H1 (cell line): ENCODE data around the gene C2orf81. TPM values are rescaled to one million over a fixed set of nuclear protein-coding genes. Genes with fewer than 3 reads are reported as not detected.

Source experiments
- CTCF ChIA-PET: fragments of 300-600 bp; sonication (Branson Sonifier 250); formaldehyde crosslinking; loops from one replicate; lab custom pipeline; 2021; ENCODE audit not compliant: partially characterized antibody; lab: Charles Lee
- POLR2A ChIA-PET: fragments of 300-600 bp; sonication (Branson Sonifier 250); formaldehyde crosslinking; loops from one replicate; lab custom pipeline; 2021; ENCODE audit warnings: inconsistent platforms; ENCODE audit not compliant: partially characterized antibody; lab: Charles Lee
- DNase-seq, 2 experiments: peaks; one replicate each; pipeline versions ENCODE4 v3.0.0 to v3.0.0-alpha.2; 2010 to 2022; ENCODE audit warnings: low spot score in 2 of 2, low read depth in 1 of 2, mixed read lengths in 1 of 2
- FAIRE-seq: peaks from 2 replicates; lab custom pipeline; 2011; peaks lifted over from hg19 to GRCh38; lab: Jason Lieb, UNC
- H2AFZ ChIP-seq: 2 replicates; pipeline ENCODE4 v1.8.1; 2012; ENCODE audit warnings: low read length, inconsistent platforms
- H2AK5ac ChIP-seq: 2 replicates; pipeline ENCODE4 v1.6.1; 2013; ENCODE audit warnings: low read depth, low read length
- H2BK120ac ChIP-seq: replicated peaks from 2 replicates; pipeline ENCODE3; 2013; ENCODE audit warnings: low read depth, low read length, inconsistent platforms
- H2BK12ac ChIP-seq: 2 replicates; pipeline ENCODE4 v1.6.1; 2013; ENCODE audit warnings: low read depth, low read length
- H2BK15ac ChIP-seq: 2 replicates; pipeline ENCODE4 v1.6.1; 2013; ENCODE audit warnings: low read length
- H2BK20ac ChIP-seq: 2 replicates; pipeline ENCODE4 v1.6.1; 2013; ENCODE audit warnings: low read length
- H2BK5ac ChIP-seq: 2 replicates; pipeline ENCODE4 v1.6.1; 2013; ENCODE audit warnings: low read depth, low read length
- H3K14ac ChIP-seq: 2 replicates; pipeline ENCODE4 v1.6.1; 2013; ENCODE audit warnings: inconsistent platforms; ENCODE audit not compliant: insufficient read length
- H3K18ac ChIP-seq: 2 replicates; pipeline ENCODE4 v1.6.1; 2013; ENCODE audit warnings: low read length; ENCODE audit errors: extremely low read depth
- H3K23ac ChIP-seq: 2 replicates; pipeline ENCODE4 v1.6.1; 2013; ENCODE audit warnings: inconsistent platforms; ENCODE audit not compliant: insufficient read length
- H3K23me2 ChIP-seq: 2 replicates; pipeline ENCODE4 v1.6.1; 2013; ENCODE audit warnings: low read depth, low read length
- H3K27ac ChIP-seq: 2 replicates; pipeline ENCODE4 v1.6.1; 2011; ENCODE audit warnings: low read depth, low read length, inconsistent platforms
- H3K27me3 ChIP-seq, 4 experiments: replicated peaks in 1 of 4; 1 replicate in 1 of 4; 2 replicates in 3 of 4; pipeline versions ENCODE4 v1.6.1 to v1.8.1; 2011 to 2013; ENCODE audit warnings: low read length in 3 of 4, mild to moderate bottlenecking in 3 of 4, inconsistent platforms in 2 of 4, mixed read lengths in 2 of 4, moderate library complexity in 1 of 4; ENCODE audit not compliant: control insufficient read depth in 3 of 4, insufficient read depth in 3 of 4; ENCODE audit errors: extremely low read depth in 1 of 4
- H3K36me3 ChIP-seq, 4 experiments: 2 replicates each; pipeline versions ENCODE4 v1.6.1 to v1.8.1; 2011 to 2013; ENCODE audit warnings: mild to moderate bottlenecking in 4 of 4, low read length in 3 of 4, moderate library complexity in 2 of 4, control low read depth in 1 of 4, inconsistent platforms in 1 of 4; ENCODE audit not compliant: insufficient read depth in 4 of 4, control insufficient read depth in 2 of 4
- H3K4ac ChIP-seq: replicated peaks from 2 replicates; pipeline ENCODE3; 2013; ENCODE audit warnings: low read length, low read depth, mixed read lengths, inconsistent platforms; ENCODE audit not compliant: insufficient read length
- H3K4me1 ChIP-seq, 4 experiments: replicated peaks in 1 of 4; 1 replicate in 1 of 4; 2 replicates in 3 of 4; pipeline versions ENCODE4 v1.6.1 to v1.8.1; 2011 to 2013; ENCODE audit warnings: low read length in 3 of 4, inconsistent platforms in 2 of 4, mixed read lengths in 1 of 4; ENCODE audit not compliant: insufficient read depth in 4 of 4, control insufficient read depth in 3 of 4
- H3K4me2 ChIP-seq, 2 experiments: 2 replicates each; pipeline versions ENCODE4 v1.6.1 to v1.8.1; 2011 to 2013; ENCODE audit warnings: low read depth in 2 of 2, low read length in 2 of 2, control low read depth in 1 of 2, inconsistent platforms in 1 of 2, mild to moderate bottlenecking in 1 of 2; ENCODE audit not compliant: insufficient read depth in 1 of 2
- H3K4me3 ChIP-seq, 4 experiments: fragments of 200-600, 300-600 bp in 1 of 4; sonication (generic), shearing (Covaris generic), sonication (Bioruptor Twin) in 1 of 4; 2 replicates each; pipeline versions ENCODE4 v1.5.1 to v1.8.1; 2011 to 2016; ENCODE audit warnings: low read length in 4 of 4, low read depth in 3 of 4, control low read depth in 2 of 4, inconsistent platforms in 2 of 4, mild to moderate bottlenecking in 2 of 4, mixed read lengths in 1 of 4, moderate library complexity in 1 of 4; ENCODE audit not compliant: insufficient read depth in 2 of 4; ENCODE audit errors: extremely low read depth in 1 of 4
- H3K56ac ChIP-seq: replicated peaks from 2 replicates; pipeline ENCODE3; 2013; ENCODE audit warnings: low read depth, mild to moderate bottlenecking, mixed read lengths, low read length, inconsistent platforms; ENCODE audit not compliant: insufficient read length
- H3K79me1 ChIP-seq: 2 replicates; pipeline ENCODE4 v1.6.1; 2013; ENCODE audit warnings: low read depth, low read length, control low read depth
- H3K79me2 ChIP-seq, 2 experiments: 2 replicates each; pipeline versions ENCODE4 v1.6.1 to v1.8.1; 2012 to 2013; ENCODE audit warnings: low read length in 2 of 2, mild to moderate bottlenecking in 2 of 2, inconsistent platforms in 1 of 2; ENCODE audit not compliant: insufficient read depth in 2 of 2, control insufficient read depth in 1 of 2
- H3K9ac ChIP-seq, 4 experiments: replicated peaks in 1 of 4; 1 replicate in 1 of 4; 2 replicates in 3 of 4; pipeline versions ENCODE4 v1.6.1 to v1.8.1; 2011 to 2013; ENCODE audit warnings: low read depth in 3 of 4, low read length in 3 of 4, control low read depth in 2 of 4, mild to moderate bottlenecking in 2 of 4, moderate library complexity in 2 of 4, inconsistent platforms in 1 of 4; ENCODE audit errors: extremely low read depth in 1 of 4
- H3K9me3 ChIP-seq, 2 experiments: 2 replicates each; pipeline versions ENCODE4 v1.6.1 to v1.8.1; 2012 to 2013; ENCODE audit warnings: mild to moderate bottlenecking in 2 of 2, moderate library complexity in 2 of 2, control low read depth in 1 of 2, inconsistent platforms in 1 of 2, low read depth in 1 of 2, low read length in 1 of 2, mixed read lengths in 1 of 2; ENCODE audit not compliant: insufficient read depth in 2 of 2
- H4K20me1 ChIP-seq, 2 experiments: replicated peaks in 1 of 2; 2 replicates each; pipeline versions ENCODE3 to v1.8.1; 2011 to 2013; ENCODE audit warnings: inconsistent platforms in 2 of 2, low read length in 2 of 2, mild to moderate bottlenecking in 1 of 2; ENCODE audit not compliant: insufficient read depth in 2 of 2, control insufficient read depth in 1 of 2
- H4K5ac ChIP-seq: 2 replicates; pipeline ENCODE4 v1.6.1; 2013; ENCODE audit warnings: low read length, low read depth, mixed read lengths, inconsistent platforms; ENCODE audit not compliant: insufficient read length
- H4K8ac ChIP-seq: 2 replicates; pipeline ENCODE4 v1.8.0; 2013; ENCODE audit warnings: mild to moderate bottlenecking, moderate library complexity, low read length, inconsistent platforms; ENCODE audit not compliant: insufficient read depth; ENCODE audit errors: extremely low read depth
- H4K91ac ChIP-seq: replicated peaks from 2 replicates; pipeline ENCODE3; 2013; ENCODE audit warnings: low read length, mixed read lengths, inconsistent platforms; ENCODE audit not compliant: insufficient read length
- FOSL1 ChIP-seq: IDR thresholded peaks from 2 replicates; pipeline ENCODE4 v1.6.1; 2011; ENCODE audit warnings: mild to moderate bottlenecking, low read depth, low read length, moderate library complexity; ENCODE audit not compliant: insufficient read depth
- MAFK ChIP-seq: IDR thresholded peaks from 2 replicates; pipeline ENCODE4 v1.6.1; 2012; ENCODE audit warnings: low read depth, mild to moderate bottlenecking, improper control_type of control experiment, low read length
- SIN3A ChIP-seq, 2 experiments: IDR thresholded peaks in 1 of 2; conservative IDR thresholded peaks in 1 of 2; 2 replicates each; pipeline ENCODE4 v1.6.1; 2011 to 2012; ENCODE audit warnings: low read length in 2 of 2, improper control_type of control experiment in 1 of 2, low read depth in 1 of 2, mild to moderate bottlenecking in 1 of 2
- WGBS, 2 experiments: shearing (Covaris generic) in 1 of 2; methylation state at CpG; one replicate each; pipeline versions ENCODE4 v1.1.6 to v1.1.7; 2013 to 2015; ENCODE audit warnings: low lambda C conversion rate in 2 of 2, mixed read lengths in 2 of 2, inconsistent platforms in 1 of 2, low coverage in 1 of 2, missing lambda C conversion rate in 1 of 2; ENCODE audit not compliant: insufficient replicate concordance in 2 of 2, insufficient coverage in 1 of 2, insufficient read length in 1 of 2; ENCODE audit errors: extremely low coverage in 1 of 2, missing lambda C conversion rate in 1 of 2; 5-methylcytosine and 5-hydroxymethylcytosine counted together
- polyA plus RNA-seq, 7 experiments: library from polyadenylated mRNA; depleted of rRNA in 3 of 7; stranded (reverse) in 5 of 7; unstranded in 2 of 7; fragments of >200 nt in 5 of 7; fragments of 200-250 nt in 2 of 7; gene quantifications; 1 replicate in 5 of 7; 2 replicates in 1 of 7; 4 replicates in 1 of 7; pipeline versions ENCODE4 v1.2.1 to v1.2.3, GENCODE V29; 2011 to 2013; ENCODE audit warnings: missing spikeins in 2 of 7, mixed read lengths in 2 of 7
- total RNA-seq: library from RNA; stranded (reverse); fragmentation: NEBNext Ultra II Directional; extraction: Animal tissue kit (Norgen Biotek cat#: 25700); gene quantifications from 2 replicates; pipeline ENCODE4 v1.2.1, GENCODE V29; 2021

C2orf81 gene
- total and polyA plus RNA-seq, 2 of the 8 experiments (the other 6 are each of a cell fraction or from before 2014, with no cell fraction given): 1.6 to 3.3 TPM

DNA sequence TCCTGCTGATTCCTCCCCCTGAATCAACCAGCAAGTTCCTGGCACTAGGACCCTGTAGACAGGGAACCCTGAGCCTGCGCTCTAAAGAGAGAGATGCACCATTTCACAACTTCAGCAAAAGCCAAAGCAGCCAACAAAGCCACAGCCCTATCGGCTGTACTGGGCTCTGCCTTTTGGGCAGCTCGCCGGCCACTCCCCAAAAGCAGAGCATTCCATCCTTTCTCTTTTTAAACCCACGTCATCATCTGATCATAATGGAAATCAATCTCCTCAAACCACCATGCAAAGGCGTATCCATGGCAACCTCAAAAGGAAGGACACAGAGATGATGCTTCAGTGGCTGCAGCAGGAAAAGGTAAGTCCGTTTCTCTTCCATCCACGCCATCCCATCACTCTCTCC is 36.0 kb downstream of the C2orf81 start:
- FAIRE-seq (no peak), DNase-seq (no peak)
- H4K20me1 ChIP-seq: peaks cover 9 to 21% of the 10 kb centered on the region in 2 experiments
- H3K9me3 ChIP-seq: no peaks in the 10 kb centered on the region
- H3K27ac ChIP-seq: no peak overlapping the region
- H3K18ac ChIP-seq: no peak overlapping the region
- no peak overlapping the region for H3K56ac ChIP-seq
- CTCF ChIA-PET: interaction anchor here (1.4 to 2.1 kb wide), 2 partner anchors 14 to 16 kb away, joined by 4 read pairs; no protein-coding TSS in a partner anchor
- POLR2A ChIA-PET: interaction anchor here (0.8 to 1.1 kb wide), 2 partner anchors 11 to 25 kb away, joined by 3 read pairs; no protein-coding TSS in a partner anchor
- no peak overlapping the region for H3K9ac ChIP-seq
- H3K27me3 ChIP-seq: no peaks in the 10 kb centered on the region
- no peak overlapping the region for H2AK5ac ChIP-seq
- no peak overlapping the region for H3K23ac ChIP-seq
- H3K4me3 ChIP-seq: no peak overlapping the region
- H3K23me2 ChIP-seq: no peaks in the 10 kb centered on the region
- TF ChIP-seq MAFK (no peak), SIN3A (conservative IDR thresholded peaks at IDR 0.05 in 1 of 2, IDR thresholded peaks at IDR 0.05 in 1 of 2; ENCODE audit: low read depth in 1 of 2, low read length in 2 of 2) (no peak), FOSL1 (peak; percentile 49; the same call in 1 of the 2 replicates)
- H3K14ac ChIP-seq: no peak overlapping the region
- no peak overlapping the region for H2BK120ac ChIP-seq
- no peak overlapping the region for H2BK15ac ChIP-seq
- H2AFZ ChIP-seq: no peak overlapping the region
- H3K4me1 ChIP-seq: peaks cover 0 to 2% (median under 1%) of the 10 kb centered on the region in 4 experiments; a peak in 3 of 7 replicates
- H3K4ac ChIP-seq: no peak overlapping the region
- H4K91ac ChIP-seq: no peak overlapping the region
- no peak overlapping the region for H2BK5ac ChIP-seq
- H4K8ac ChIP-seq: no peak overlapping the region
- no peak overlapping the region for H2BK12ac ChIP-seq
- no peak overlapping the region for H2BK20ac ChIP-seq
- H3K36me3 ChIP-seq: peaks cover 0 to 5% (median 2%) of the 10 kb centered on the region in 4 experiments; a peak in 4 of 8 replicates
- peaks cover 30% of the 10 kb centered on the region for H3K79me1 ChIP-seq
- H3K4me2 ChIP-seq: no peak overlapping the region
- peaks cover 15 to 80% of the 10 kb centered on the region in 2 experiments for H3K79me2 ChIP-seq
- 86% methylated on average over 8 of the region's 8 CpGs; no CpG with 5 or more reads in 1 of the 2 experiments for WGBS, 2 experiments
- H4K5ac ChIP-seq: no peak overlapping the region
